Astrocyte (in vitro differentiated cells and primary cell): ENCODE data around the gene SPIB. TPM values are rescaled to one million over a fixed set of nuclear protein-coding genes. Genes with fewer than 3 reads are reported as not detected.

ENCODE experiments used
- DNase-seq: peaks from one replicate; pipeline ENCODE4 v3.0.0-alpha.2; 2010; ENCODE audit warnings: low read depth
- FAIRE-seq: peaks from 2 replicates; lab custom pipeline; 2011; peaks lifted over from hg19 to GRCh38; lab: Jason Lieb, UNC
- H2AFZ ChIP-seq: 2 replicates; pipeline ENCODE4 v1.6.0; 2012; ENCODE audit warnings: low read depth, low read length, inconsistent platforms
- H3K27ac ChIP-seq: 2 replicates; pipeline ENCODE4 v1.5.1; 2011; ENCODE audit warnings: low read depth, low read length, inconsistent platforms
- H3K27me3 ChIP-seq: 2 replicates; pipeline ENCODE4 v1.6.0; 2011; ENCODE audit warnings: low read length, inconsistent platforms; ENCODE audit not compliant: insufficient read depth
- H3K36me3 ChIP-seq: 2 replicates; pipeline ENCODE4 v1.5.1; 2011; ENCODE audit warnings: low read length, inconsistent platforms; ENCODE audit not compliant: insufficient read depth
- H3K4me1 ChIP-seq: 2 replicates; pipeline ENCODE4 v1.5.1; 2011; ENCODE audit warnings: low read length, inconsistent platforms; ENCODE audit not compliant: insufficient read depth
- H3K4me2 ChIP-seq: 2 replicates; pipeline ENCODE4 v1.6.0; 2012; ENCODE audit warnings: low read length, inconsistent platforms
- H3K4me3 ChIP-seq: 2 replicates; pipeline ENCODE4 v1.5.1; 2011; ENCODE audit warnings: low read depth, mild to moderate bottlenecking, low read length, inconsistent platforms; ENCODE audit not compliant: insufficient read depth
- H3K79me2 ChIP-seq: 2 replicates; pipeline ENCODE4 v1.6.0; 2012; ENCODE audit warnings: mild to moderate bottlenecking, low read length, inconsistent platforms; ENCODE audit not compliant: insufficient read depth
- H3K9ac ChIP-seq: 2 replicates; pipeline ENCODE4 v1.6.0; 2012; ENCODE audit warnings: mild to moderate bottlenecking, low read length, inconsistent platforms
- H3K9me3 ChIP-seq: 2 replicates; pipeline ENCODE4 v1.5.1; 2012; ENCODE audit warnings: low read depth, mild to moderate bottlenecking, low read length, inconsistent platforms; ENCODE audit not compliant: insufficient read depth
- H4K20me1 ChIP-seq: 2 replicates; pipeline ENCODE4 v1.6.0; 2012; ENCODE audit warnings: low read length, inconsistent platforms; ENCODE audit not compliant: insufficient read depth
- H3K27ac Mint-ChIP-seq: one replicate; pipeline ENCODE4 v1.8.0; 2021; ENCODE audit warnings: mild to moderate bottlenecking, mixed read lengths; ENCODE audit not compliant: unreplicated experiment
- H3K27me3 Mint-ChIP-seq: one replicate; pipeline ENCODE4 v1.8.0; 2021; ENCODE audit warnings: low read depth, mixed read lengths; ENCODE audit not compliant: unreplicated experiment
- H3K36me3 Mint-ChIP-seq: one replicate; pipeline ENCODE4 v1.8.0; 2021; ENCODE audit warnings: low read depth, mixed read lengths; ENCODE audit not compliant: unreplicated experiment
- H3K4me1 Mint-ChIP-seq: one replicate; pipeline ENCODE4 v1.8.0; 2021; ENCODE audit warnings: low read depth, mixed read lengths; ENCODE audit not compliant: unreplicated experiment
- H3K4me3 Mint-ChIP-seq: one replicate; pipeline ENCODE4 v1.8.0; 2021; ENCODE audit warnings: mild to moderate bottlenecking, moderate library complexity, mixed read lengths; ENCODE audit not compliant: unreplicated experiment
- H3K9me3 Mint-ChIP-seq: one replicate; pipeline ENCODE4 v1.8.0; 2021; ENCODE audit warnings: mild to moderate bottlenecking, mixed read lengths; ENCODE audit not compliant: unreplicated experiment
- EZH2 ChIP-seq: IDR thresholded peaks from 2 replicates; pipeline ENCODE4 v1.6.1; 2012; ENCODE audit warnings: mild to moderate bottlenecking, low read length, inconsistent platforms; ENCODE audit not compliant: insufficient read depth
- total RNA-seq: library from RNA; stranded (reverse); gene quantifications from 2 replicates; pipeline ENCODE4 v1.2.1, GENCODE V29; 2021
- TF ChIP-seq, protein P1 (sequence below): IDR thresholded peaks from 2 replicates; pipeline ENCODE4 v1.5.1; 2011; ENCODE audit warnings: low read depth, mild to moderate bottlenecking, inconsistent platforms, low read length, moderate library complexity; ENCODE audit not compliant: insufficient read depth

Gene SPIB
- total RNA-seq, 1 donor from 2014 or later, result 0.14 TPM

DNA sequence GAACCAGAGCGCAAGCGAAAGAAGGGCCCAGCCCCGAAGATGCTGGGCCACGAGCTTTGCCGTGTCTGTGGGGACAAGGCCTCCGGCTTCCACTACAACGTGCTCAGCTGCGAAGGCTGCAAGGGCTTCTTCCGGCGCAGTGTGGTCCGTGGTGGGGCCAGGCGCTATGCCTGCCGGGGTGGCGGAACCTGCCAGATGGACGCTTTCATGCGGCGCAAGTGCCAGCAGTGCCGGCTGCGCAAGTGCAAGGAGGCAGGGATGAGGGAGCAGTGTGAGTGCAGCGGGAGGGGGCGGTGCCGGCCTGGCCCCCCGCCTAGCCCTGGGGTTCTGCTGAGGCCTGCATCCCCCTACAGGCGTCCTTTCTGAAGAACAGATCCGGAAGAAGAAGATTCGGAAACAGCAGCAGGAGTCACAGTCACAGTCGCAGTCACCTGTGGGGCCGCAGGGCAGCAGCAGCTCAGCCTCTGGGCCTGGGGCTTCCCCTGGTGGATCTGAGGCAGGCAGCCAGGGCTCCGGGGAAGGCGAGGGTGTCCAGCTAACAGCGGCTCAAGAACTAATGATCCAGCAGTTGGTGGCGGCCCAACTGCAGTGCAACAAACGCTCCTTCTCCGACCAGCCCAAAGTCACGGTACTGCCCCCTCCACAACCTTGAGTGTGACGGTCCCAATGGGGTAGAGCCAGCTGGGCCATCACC, 40.4 kb upstream of the SPIB start:
- no peak overlapping the region for H3K4me2 ChIP-seq
- DNase-seq (no peak), FAIRE-seq (no peak)
- no peak overlapping the region for H3K27ac ChIP-seq
- H3K79me2 ChIP-seq, result no peaks in the 10 kb centered on the region
- H3K9ac ChIP-seq, result no peak overlapping the region
- H3K4me1 ChIP-seq, result no peaks in the 10 kb centered on the region
- H3K36me3 ChIP-seq, result peaks cover 7% of the 10 kb centered on the region
- H3K27me3 ChIP-seq, result no peaks in the 10 kb centered on the region
- H2AFZ ChIP-seq, result no peak overlapping the region
- Mint-ChIP-seq H3K9me3 (no peaks in the 10 kb centered on the region), H3K27me3 (no peaks in the 10 kb centered on the region), H3K4me3 (no peak overlapping the region), H3K4me1 (no peaks in the 10 kb centered on the region), H3K36me3 (peaks cover 8% of the 10 kb centered on the region), H3K27ac (no peak overlapping the region)
- peaks cover 13% of the 10 kb centered on the region for H4K20me1 ChIP-seq
- no peaks in the 10 kb centered on the region for H3K9me3 ChIP-seq
- H3K4me3 ChIP-seq, result no peak overlapping the region
- TF ChIP-seq EZH2, result no peak
- TF ChIP-seq, protein P1, sequence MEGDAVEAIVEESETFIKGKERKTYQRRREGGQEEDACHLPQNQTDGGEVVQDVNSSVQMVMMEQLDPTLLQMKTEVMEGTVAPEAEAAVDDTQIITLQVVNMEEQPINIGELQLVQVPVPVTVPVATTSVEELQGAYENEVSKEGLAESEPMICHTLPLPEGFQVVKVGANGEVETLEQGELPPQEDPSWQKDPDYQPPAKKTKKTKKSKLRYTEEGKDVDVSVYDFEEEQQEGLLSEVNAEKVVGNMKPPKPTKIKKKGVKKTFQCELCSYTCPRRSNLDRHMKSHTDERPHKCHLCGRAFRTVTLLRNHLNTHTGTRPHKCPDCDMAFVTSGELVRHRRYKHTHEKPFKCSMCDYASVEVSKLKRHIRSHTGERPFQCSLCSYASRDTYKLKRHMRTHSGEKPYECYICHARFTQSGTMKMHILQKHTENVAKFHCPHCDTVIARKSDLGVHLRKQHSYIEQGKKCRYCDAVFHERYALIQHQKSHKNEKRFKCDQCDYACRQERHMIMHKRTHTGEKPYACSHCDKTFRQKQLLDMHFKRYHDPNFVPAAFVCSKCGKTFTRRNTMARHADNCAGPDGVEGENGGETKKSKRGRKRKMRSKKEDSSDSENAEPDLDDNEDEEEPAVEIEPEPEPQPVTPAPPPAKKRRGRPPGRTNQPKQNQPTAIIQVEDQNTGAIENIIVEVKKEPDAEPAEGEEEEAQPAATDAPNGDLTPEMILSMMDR, result no peak

GRCh38 chr19:50378863-50379236, 39.9 kb upstream of the SPIB start:
- Histone ChIP-seq H3K27ac (no peak overlapping the region), H3K4me3 (no peak overlapping the region), H3K4me1 (peaks cover 4% of the 10 kb centered on the region), H3K9me3 (no peaks in the 10 kb centered on the region), H3K79me2 (no peaks in the 10 kb centered on the region), H3K27me3 (no peaks in the 10 kb centered on the region), H3K36me3 (peaks cover 7% of the 10 kb centered on the region), H3K4me2 (no peak overlapping the region), H3K9ac (no peak overlapping the region), H2AFZ (no peak overlapping the region), H4K20me1 (peaks cover 13% of the 10 kb centered on the region)
- Mint-ChIP-seq H3K27ac (no peak overlapping the region), H3K4me3 (no peak overlapping the region), H3K9me3 (no peaks in the 10 kb centered on the region), H3K27me3 (no peaks in the 10 kb centered on the region), H3K4me1 (no peaks in the 10 kb centered on the region), H3K36me3 (peaks cover 8% of the 10 kb centered on the region)
- TF ChIP-seq, protein P1, result no peak
- TF ChIP-seq EZH2, result no peak
- DNase-seq (no peak), FAIRE-seq (no peak)

DNA sequence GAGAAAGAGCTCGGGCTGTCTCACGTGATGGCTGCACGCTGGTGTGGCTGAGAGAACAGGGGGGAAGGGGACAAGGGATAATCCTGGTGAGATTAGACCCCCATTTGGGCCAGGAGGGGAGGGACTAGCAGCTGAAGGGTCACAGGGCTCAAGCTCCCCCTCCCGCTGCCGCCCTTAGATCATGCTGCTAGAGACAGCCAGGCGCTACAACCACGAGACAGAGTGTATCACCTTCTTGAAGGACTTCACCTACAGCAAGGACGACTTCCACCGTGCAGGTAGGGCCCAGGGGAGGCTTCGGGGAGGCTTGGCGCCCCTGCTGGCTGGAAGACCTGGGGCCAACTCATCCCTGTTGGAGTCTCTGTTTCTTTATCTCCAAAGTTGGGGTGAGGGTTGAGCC, 39.1 kb upstream of the SPIB start:
- no peaks in the 10 kb centered on the region for H3K79me2 ChIP-seq
- H3K4me1 ChIP-seq, result peaks cover 4% of the 10 kb centered on the region
- no peak overlapping the region for H3K4me3 ChIP-seq
- Mint-ChIP-seq H3K4me1 (no peaks in the 10 kb centered on the region), H3K4me3 (no peak overlapping the region), H3K36me3 (peaks cover 8% of the 10 kb centered on the region), H3K27me3 (no peaks in the 10 kb centered on the region), H3K9me3 (no peaks in the 10 kb centered on the region), H3K27ac (no peak overlapping the region)
- peaks cover 13% of the 10 kb centered on the region for H4K20me1 ChIP-seq
- no peaks in the 10 kb centered on the region for H3K9me3 ChIP-seq
- H3K27ac ChIP-seq, result no peak overlapping the region
- TF ChIP-seq EZH2, result no peak
- TF ChIP-seq, protein P1, result no peak
- peaks cover 7% of the 10 kb centered on the region for H3K36me3 ChIP-seq
- no peaks in the 10 kb centered on the region for H3K27me3 ChIP-seq
- DNase-seq (no peak), FAIRE-seq (no peak)
- no peak overlapping the region for H3K4me2 ChIP-seq
- no peak overlapping the region for H2AFZ ChIP-seq
- H3K9ac ChIP-seq, result no peak overlapping the region
